NB4 (cell line): ENCODE measurements around the gene KIAA1217.

Source experiments
- DNase-seq: peaks from one replicate; pipeline ENCODE4 v3.0.0; 2010; ENCODE audit warnings: low read depth
- H3K4me3 ChIP-seq: one replicate; pipeline ENCODE4 v1.5.1; 2011; ENCODE audit warnings: mild to moderate bottlenecking, low read depth, low read length, moderate library complexity
- CTCF ChIP-seq: IDR thresholded peaks from one replicate; pipeline ENCODE4 v1.5.1; 2012; ENCODE audit warnings: low read depth, low read length
- MYC ChIP-seq: IDR thresholded peaks from 2 replicates; pipeline ENCODE4 v1.6.1; 2011; ENCODE audit warnings: low read depth, low read length
- POLR2A ChIP-seq: IDR thresholded peaks from 2 replicates; pipeline ENCODE4 v1.6.1; 2011; ENCODE audit warnings: mild to moderate bottlenecking; ENCODE audit not compliant: insufficient read length; ENCODE audit errors: extremely low read depth
- TF ChIP-seq, protein P1 (sequence below): IDR thresholded peaks from 2 replicates; pipeline ENCODE4 v1.6.1; 2011; ENCODE audit warnings: low read depth, low read length

The KIAA1217 gene

DNA sequence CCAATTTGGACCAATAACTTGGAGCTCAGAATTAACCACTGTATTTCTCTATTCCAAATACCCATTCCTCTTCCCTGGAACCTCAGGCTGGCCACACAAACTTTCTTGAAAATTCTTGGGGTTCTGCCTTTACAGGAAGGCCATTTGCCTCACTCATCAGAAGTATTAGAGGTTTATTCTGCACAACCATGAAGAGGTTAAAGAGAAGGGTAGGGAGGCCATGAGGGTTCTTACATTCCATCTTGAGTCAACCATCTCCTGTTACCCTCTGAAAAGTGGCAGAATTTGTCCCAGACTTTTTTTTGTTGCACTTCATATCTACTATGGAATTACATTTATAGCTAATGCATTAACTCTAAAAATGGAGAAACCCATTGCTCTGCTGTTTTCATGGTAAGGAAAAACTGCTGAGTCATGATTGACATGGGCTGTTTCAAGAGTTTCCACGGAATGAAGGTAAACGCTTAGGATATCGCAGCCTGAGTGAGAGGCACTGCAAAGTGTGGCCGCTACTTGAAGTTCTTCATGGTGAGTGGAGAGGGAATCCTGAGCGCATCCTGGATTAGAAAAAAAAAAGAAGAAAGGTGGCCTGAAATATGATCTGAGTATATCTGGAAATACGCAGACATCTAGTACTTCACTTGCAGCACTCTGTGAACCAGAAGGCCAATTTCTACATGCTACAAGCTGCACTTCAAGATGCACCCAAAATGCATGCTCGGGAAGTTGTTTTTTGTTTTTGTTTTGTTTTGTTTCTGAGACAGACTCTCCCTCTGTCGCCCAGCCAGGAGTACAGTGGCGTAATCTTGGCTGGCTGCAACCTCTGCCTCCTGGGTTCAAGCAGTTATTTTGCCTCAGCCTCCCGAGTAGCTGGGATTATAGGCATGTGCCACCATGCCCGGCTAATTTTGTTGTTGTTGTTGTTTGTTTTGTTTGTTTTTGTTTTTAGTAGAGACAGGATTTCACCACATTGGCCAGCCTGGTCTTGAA lies 83.7 kb downstream of the KIAA1217 start:
- no peak for TF ChIP-seq POLR2A
- DNase-seq = no peak
- no peak overlapping the region for H3K4me3 ChIP-seq

DNA sequence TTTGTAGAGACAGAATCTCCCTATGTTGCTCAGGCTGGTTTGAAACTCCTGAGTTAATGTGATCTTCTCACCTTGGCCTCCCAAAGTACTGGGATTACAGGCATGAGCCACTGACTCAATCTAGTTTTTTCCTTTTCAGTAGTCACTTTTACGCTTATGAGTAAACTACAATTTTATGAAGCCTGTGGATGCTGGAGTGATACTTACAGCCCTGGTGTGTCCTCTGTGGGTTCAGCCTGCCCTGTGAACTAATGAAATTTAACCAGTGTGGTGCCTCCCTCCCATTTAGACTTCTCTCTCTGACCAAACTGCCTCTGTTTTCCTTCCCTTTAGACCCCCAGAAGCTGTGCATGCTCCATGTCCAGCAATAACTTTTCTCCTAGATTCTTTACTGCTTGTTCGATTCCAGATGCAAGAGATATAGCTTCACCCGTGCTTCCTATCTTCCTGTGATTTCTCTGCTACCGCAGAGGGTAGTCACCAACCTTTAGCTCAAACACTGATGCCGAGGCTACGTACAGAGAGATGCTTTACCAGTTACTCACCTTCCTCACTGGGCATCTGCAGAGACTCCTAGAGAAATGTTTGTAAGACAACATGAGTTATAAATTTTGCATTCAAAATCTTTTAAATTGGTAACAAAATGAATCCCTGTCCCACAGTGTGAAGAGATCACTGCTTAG lies 90.8 kb downstream of the KIAA1217 start:
- DNase-seq = no peak
- TF ChIP-seq MYC (no peak), CTCF (no peak), POLR2A (no peak)
- TF ChIP-seq, protein P1, sequence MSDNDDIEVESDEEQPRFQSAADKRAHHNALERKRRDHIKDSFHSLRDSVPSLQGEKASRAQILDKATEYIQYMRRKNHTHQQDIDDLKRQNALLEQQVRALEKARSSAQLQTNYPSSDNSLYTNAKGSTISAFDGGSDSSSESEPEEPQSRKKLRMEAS = no peak
- H3K4me3 ChIP-seq = no peak overlapping the region

DNA sequence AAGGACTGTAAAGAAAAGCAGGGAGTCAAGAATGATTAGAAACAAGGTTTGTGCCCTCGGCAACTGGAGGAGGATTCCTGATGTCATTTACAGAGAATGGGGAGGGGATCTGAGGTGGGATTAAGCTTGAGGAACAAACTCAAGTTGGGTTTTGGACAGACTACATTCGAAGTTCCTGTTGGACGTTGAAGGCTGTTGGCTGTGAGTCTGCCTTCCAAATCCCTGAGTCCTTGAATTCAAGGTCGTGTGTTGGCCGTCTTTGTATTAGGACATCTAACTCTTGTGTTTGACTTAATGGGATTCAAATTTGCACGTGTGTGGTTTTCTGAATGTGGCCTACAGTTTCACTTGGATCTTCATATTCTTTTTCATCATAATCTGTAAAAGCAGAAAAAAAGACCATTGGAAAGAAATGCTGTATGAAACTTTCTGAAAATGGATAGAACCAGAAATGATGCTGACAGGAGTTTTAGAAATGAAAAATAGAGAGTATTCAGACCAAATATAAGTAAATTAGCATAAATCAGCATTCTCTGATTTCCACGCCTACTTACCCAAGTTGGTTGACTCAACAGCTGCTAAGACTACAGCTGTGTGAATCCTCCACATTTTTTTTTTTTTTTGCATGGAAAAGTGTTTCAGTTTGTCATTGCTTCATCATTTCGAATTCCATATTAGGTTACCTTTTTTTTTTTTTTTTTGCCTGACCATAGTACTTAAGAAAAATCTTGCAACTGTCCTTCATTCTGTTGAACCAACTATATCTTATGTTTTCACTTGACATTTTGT lies 94.8 kb downstream of the KIAA1217 start:
- TF ChIP-seq, protein P1 = no peak
- no peak for TF ChIP-seq MYC
- no peak for TF ChIP-seq CTCF
- TF ChIP-seq POLR2A = no peak
- DNase-seq = no peak
- no peak overlapping the region for H3K4me3 ChIP-seq

DNA sequence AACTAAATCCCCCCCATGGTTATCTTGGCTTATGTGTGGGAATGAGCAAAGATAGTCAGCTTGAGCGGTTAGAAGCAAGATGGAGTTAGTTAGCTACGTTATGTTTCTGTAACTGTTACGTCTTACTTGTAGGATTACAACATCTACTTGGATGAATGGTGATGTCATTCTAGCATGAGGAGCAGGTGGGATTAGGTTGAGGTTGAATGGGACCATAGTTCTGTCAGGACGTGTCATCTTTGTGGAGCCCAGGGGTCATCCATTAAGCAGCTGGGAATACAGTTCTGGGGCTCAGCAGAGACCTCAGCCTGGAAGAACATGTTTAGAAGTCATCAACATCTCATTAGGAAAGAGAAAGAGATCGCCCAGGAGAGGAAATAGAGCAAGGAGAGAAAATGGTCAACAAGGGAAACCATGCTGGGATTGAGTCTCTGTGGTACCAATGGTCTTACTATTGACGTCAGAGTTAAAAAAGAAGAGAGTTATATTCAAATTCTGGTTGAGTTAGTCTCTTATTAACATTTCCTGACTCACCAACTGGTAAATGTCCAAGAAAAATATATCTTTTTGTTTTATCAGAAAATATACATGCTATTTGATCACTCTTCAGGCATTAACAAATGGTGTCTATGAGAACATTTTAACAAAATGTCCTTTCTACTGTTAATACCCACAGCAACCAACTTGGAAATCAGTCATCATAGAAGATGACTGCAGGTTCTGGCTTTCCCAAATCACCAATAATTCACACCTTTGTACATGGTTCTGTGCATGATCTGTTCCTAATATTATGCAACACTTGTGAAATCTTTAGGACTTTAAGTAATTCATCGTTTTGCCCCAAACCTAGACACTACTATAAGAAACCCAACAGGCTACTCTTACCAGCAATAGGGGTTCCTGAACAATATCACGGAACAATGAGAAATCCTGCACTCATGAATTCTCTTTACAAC lies 96.9 kb downstream of the KIAA1217 start:
- no peak for DNase-seq
- no peak for TF ChIP-seq POLR2A
- TF ChIP-seq MYC = no peak
- TF ChIP-seq CTCF = no peak
- TF ChIP-seq, protein P1 = no peak
- no peak overlapping the region for H3K4me3 ChIP-seq

GRCh38 chr10:24306507-24306875 lies 97.6 kb downstream of the KIAA1217 start:
- no peak for DNase-seq
- no peak for TF ChIP-seq MYC
- TF ChIP-seq, protein P1 = no peak
- no peak for TF ChIP-seq POLR2A
- TF ChIP-seq CTCF = no peak
- H3K4me3 ChIP-seq = no peak overlapping the region
